Mucosa of descending colon (tissue), 3 donors: ENCODE data around the gene ACTL6B. TPM values are rescaled to one million over a fixed set of nuclear protein-coding genes. Genes with fewer than 3 reads are reported as not detected.

Source experiments
- ATAC-seq: fragments of 200-7000 bp; cut with Tn5 transposase; one replicate; pipeline ENCODE4 v1.9.1; 2020; ENCODE audit warnings: mild to moderate bottlenecking, moderate library complexity
- DNase-seq, 3 donors: peaks; one replicate each; pipeline ENCODE4 v3.0.0-alpha.2; 2020
- H3K36me3 ChIP-seq: fragments of 200-600 bp; one replicate; pipeline ENCODE4 v1.8.0; 2021; ENCODE audit warnings: low read depth, mild to moderate bottlenecking
- H3K4me1 ChIP-seq: fragments of 200-600 bp; one replicate; pipeline ENCODE4 v1.8.0; 2021; ENCODE audit warnings: low read depth, mild to moderate bottlenecking
- H3K4me3 ChIP-seq: fragments of 200-600 bp; one replicate; pipeline ENCODE4 v1.8.0; 2021; ENCODE audit warnings: mild to moderate bottlenecking
- H3K9me3 ChIP-seq: fragments of 200-600 bp; one replicate; pipeline ENCODE4 v1.8.0; 2021; ENCODE audit warnings: mild to moderate bottlenecking
- CTCF ChIP-seq: fragments of 200-600 bp; IDR thresholded peaks from one replicate; pipeline ENCODE4 v1.8.0; 2022; ENCODE audit warnings: antibody characterized with exemption, mild to moderate bottlenecking
- intact Hi-C, 2 donors: fragments of 100-400 bp; cut with DNase I in 1 of 2; cut with micrococcal nuclease in 1 of 2; formaldehyde crosslinking; loops; one replicate each; pipeline versions ENCODE4 v1.11.0 to v1.11.1; 2022; cut with DNase I, micrococcal nuclease
- total RNA-seq, 3 donors: library from RNA; stranded (reverse); fragmentation: NEBNext Ultra II Directional in 2 of 3; extraction: Animal tissue kit (Norgen Biotek cat#: 25700) in 2 of 3; gene quantifications; one replicate each; pipeline versions ENCODE4 v1.2.1 to v1.2.4, GENCODE V29; 2021 to 2023
- donor health status: DM: no; HTN: no; CAD: no; lungs with moderate emphysema.
- donor health status: DM: no; HTN: no; CAD: no.
- donor health status: DM: no; HTN: yes; CAD: no.

Gene ACTL6B
- total RNA-seq, 3 donors from 2014 or later = 1.2 TPM; not detected in 2

GRCh38 chr7:100688326-100688860 lies 32.1 kb upstream of the ACTL6B start:
- no peaks in the 10 kb centered on the region for H3K9me3 ChIP-seq
- peaks cover 12% of the 10 kb centered on the region for H3K36me3 ChIP-seq
- TF ChIP-seq CTCF = no peak
- H3K4me1 ChIP-seq = peaks cover 18% of the 10 kb centered on the region
- H3K4me3 ChIP-seq = no peak overlapping the region
- ATAC-seq (no peak), DNase-seq (no peak)
- intact Hi-C loops = loop anchor here in 1 of 2 donors (10.0 kb wide), 1 partner anchor 214 kb away; the partner anchor contains the start of gene TSC22D4

GRCh38 chr7:100687751-100688300 lies 31.6 kb upstream of the ACTL6B start:
- peaks cover 16% of the 10 kb centered on the region for H3K4me1 ChIP-seq
- intact Hi-C loops = loop anchor here in 1 of 2 donors (10.0 kb wide), 1 partner anchor 213 kb away; the partner anchor contains the start of gene TSC22D4
- no peak for TF ChIP-seq CTCF

GRCh38 chr7:100687261-100687660 lies 31.0 kb upstream of the ACTL6B start:
- DNase-seq (no peak), ATAC-seq (no peak)
- Histone ChIP-seq H3K9me3 (no peaks in the 10 kb centered on the region), H3K36me3 (peaks cover 12% of the 10 kb centered on the region), H3K4me3 (no peak overlapping the region), H3K4me1 (peaks cover 10% of the 10 kb centered on the region)
- intact Hi-C loops = loop anchor here in 1 of 2 donors (10.0 kb wide), 1 partner anchor 212 kb away; the partner anchor contains the start of gene TSC22D4
- no peak for TF ChIP-seq CTCF

More at GRCh38 chr7:100687751-100688300, 31.6 kb upstream of the ACTL6B start:
- DNase-seq = no peak
- H3K36me3 ChIP-seq = peaks cover 12% of the 10 kb centered on the region
- no peaks in the 10 kb centered on the region for H3K9me3 ChIP-seq
- ATAC-seq = no peak
- no peak overlapping the region for H3K4me3 ChIP-seq

GRCh38 chr7:100686822-100687211 lies 30.6 kb upstream of the ACTL6B start:
- H3K4me3 ChIP-seq = no peak overlapping the region
- H3K4me1 ChIP-seq = peaks cover 6% of the 10 kb centered on the region
- no peaks in the 10 kb centered on the region for H3K9me3 ChIP-seq
- peaks cover 16% of the 10 kb centered on the region for H3K36me3 ChIP-seq
- ATAC-seq (no peak), DNase-seq (no peak)
- intact Hi-C loops = loop anchor here in 1 of 2 donors (10.0 kb wide), 1 partner anchor 212 kb away; the partner anchor contains the start of gene TSC22D4
- no peak for TF ChIP-seq CTCF

- no peak overlapping the region for H3K4me3 ChIP-seq
- DNase-seq (no peak), ATAC-seq (no peak)
- no peaks in the 10 kb centered on the region for H3K9me3 ChIP-seq
- H3K4me1 ChIP-seq = peaks cover under 1% of the 10 kb centered on the region
- H3K36me3 ChIP-seq = peaks cover 21% of the 10 kb centered on the region
- TF ChIP-seq CTCF = no peak
- intact Hi-C loops = loop anchor here in 1 of 2 donors (10.0 kb wide), 1 partner anchor 212 kb away; the partner anchor contains the start of gene TSC22D4
These were observed 30.1 kb upstream of the ACTL6B start for GRCh38 chr7:100686201-100686821.
